HCT116 (cell line): ENCODE measurements around the gene GPR12. TPM values are rescaled to one million over a fixed set of nuclear protein-coding genes. Genes with fewer than 3 reads are reported as not detected.

Experiments used
- ATAC-seq: fragments of 200-7000 bp; cut with Tn5 transposase; 2 replicates; pipeline ENCODE4 v1.9.1; 2020; ENCODE audit warnings: mild to moderate bottlenecking, moderate library complexity
- BruUV-seq: library from RNA; stranded (reverse); fragments of 400-500 nt; replicated peaks from 2 replicates; lab custom pipeline; 2021; lab: Mats Ljungman, UMichigan
- CTCF ChIA-PET: fragments of 300-600 bp; sonication (Branson Sonifier 250); formaldehyde crosslinking; loops from one replicate; lab custom pipeline; 2021; ENCODE audit warnings: antibody characterized with exemption; lab: Charles Lee
- POLR2A ChIA-PET: fragments of 300-600, 350-600 bp; sonication (Branson Sonifier 250); formaldehyde crosslinking; loops from one replicate; lab custom pipeline; 2021; ENCODE audit warnings: antibody characterized with exemption; lab: Charles Lee
- RAD21 ChIA-PET, 2 experiments: fragments of 300-600 bp; sonication (Branson Sonifier 250); formaldehyde crosslinking; loops; one replicate each; lab custom pipeline; 2023; ENCODE audit warnings: low total read pairs in 2 of 2; ENCODE audit not compliant: uncharacterized antibody in 2 of 2, unreplicated experiment in 2 of 2, low non-redundant PET in 1 of 2; lab: Charles Lee
- DNase-seq: peaks from one replicate; pipeline ENCODE4 v3.0.0-alpha.2; 2010; ENCODE audit warnings: low read depth, low spot score
- H2AFZ ChIP-seq: fragments of 200-600 bp; shearing (Covaris generic), sonication (generic); 2 replicates; pipeline ENCODE4 v1.6.1; 2017; ENCODE audit warnings: low read depth, mixed run types, mixed read lengths, antibody characterized with exemption, low read length; ENCODE audit not compliant: poor library complexity, severe bottlenecking
- H3K27ac ChIP-seq: 2 replicates; pipeline ENCODE4 v1.5.1; 2012; ENCODE audit warnings: low read depth, low read length
- H3K27me3 ChIP-seq: fragments of 200-600 bp; sonication (generic); 2 replicates; pipeline ENCODE4 v1.6.1; 2016; ENCODE audit warnings: mixed run types, low read length, mixed read lengths; ENCODE audit not compliant: insufficient read depth
- H3K36me3 ChIP-seq, 2 experiments: fragments of 200-500 bp in 1 of 2; fragments of 200-600 bp in 1 of 2; sonication (Bioruptor generic) in 1 of 2; sonication (generic) in 1 of 2; 2 replicates each; pipeline versions ENCODE4 v1.5.1 to v1.6.1; 2014 to 2016; ENCODE audit warnings: low read length in 2 of 2, inconsistent platforms in 1 of 2, mixed read lengths in 1 of 2, mixed run types in 1 of 2; ENCODE audit not compliant: insufficient read depth in 2 of 2, control insufficient read depth in 1 of 2
- H3K4me1 ChIP-seq, 2 experiments: fragments of 200-600 bp in 1 of 2; sonication (generic) in 1 of 2; 2 replicates each; pipeline versions ENCODE4 v1.5.1 to v1.6.1; 2012 to 2017; ENCODE audit warnings: low read length in 2 of 2, inconsistent platforms in 1 of 2, mild to moderate bottlenecking in 1 of 2, mixed read lengths in 1 of 2, mixed run types in 1 of 2, moderate library complexity in 1 of 2; ENCODE audit not compliant: insufficient read depth in 2 of 2, control insufficient read depth in 1 of 2
- H3K4me2 ChIP-seq: fragments of 200-600 bp; sonication (generic); 2 replicates; pipeline ENCODE4 v1.6.1; 2017; ENCODE audit warnings: mixed run types, low read length, mixed read lengths
- H3K4me3 ChIP-seq, 2 experiments: fragments of 200-600 bp in 1 of 2; sonication (generic) in 1 of 2; replicated peaks in 1 of 2; 2 replicates each; pipeline ENCODE4 v1.5.1; 2011 to 2016; ENCODE audit warnings: low read length in 2 of 2, control low read depth in 1 of 2, low read depth in 1 of 2, mild to moderate bottlenecking in 1 of 2, mixed read lengths in 1 of 2, mixed run types in 1 of 2
- H3K79me2 ChIP-seq: fragments of 200-600 bp; sonication (generic); 2 replicates; pipeline ENCODE4 v1.6.1; 2017; ENCODE audit warnings: mild to moderate bottlenecking, mixed run types, low read length, moderate library complexity, mixed read lengths; ENCODE audit not compliant: insufficient read depth
- H3K9ac ChIP-seq: fragments of 200-600 bp; sonication (generic); 2 replicates; pipeline ENCODE4 v1.6.1; 2016; ENCODE audit warnings: low read length, mixed read lengths
- H3K9me2 ChIP-seq: fragments of 200-600 bp; sonication (generic), shearing (Covaris generic); 2 replicates; pipeline ENCODE4 v1.6.1; 2017; ENCODE audit warnings: mixed run types, mild to moderate bottlenecking, moderate library complexity; ENCODE audit not compliant: insufficient read depth
- H3K9me3 ChIP-seq, 2 experiments: fragments of 200-500 bp in 1 of 2; fragments of 200-600 bp in 1 of 2; sonication (Bioruptor generic) in 1 of 2; sonication (generic) in 1 of 2; 2 replicates each; pipeline ENCODE4 v1.6.1; 2014 to 2017; ENCODE audit warnings: low read length in 2 of 2, mixed read lengths in 2 of 2, inconsistent platforms in 1 of 2, low read depth in 1 of 2, mild to moderate bottlenecking in 1 of 2, mixed run types in 1 of 2, moderate library complexity in 1 of 2; ENCODE audit not compliant: control insufficient read depth in 1 of 2, insufficient read depth in 1 of 2
- H4K20me1 ChIP-seq: fragments of 200-600 bp; sonication (generic), shearing (Covaris generic); 2 replicates; pipeline ENCODE4 v1.6.1; 2017; ENCODE audit warnings: mixed run types, mild to moderate bottlenecking, moderate library complexity; ENCODE audit not compliant: insufficient read depth
- ATF3 ChIP-seq: IDR thresholded peaks from 2 replicates; pipeline ENCODE4 v1.6.1; 2012
- CBX3 ChIP-seq: IDR thresholded peaks from 2 replicates; pipeline ENCODE4 v1.6.1; 2012; ENCODE audit warnings: low read depth
- CEBPB ChIP-seq: IDR thresholded peaks from 2 replicates; pipeline ENCODE4 v1.6.1; 2012; ENCODE audit warnings: low read depth
- CTCF ChIP-seq, 3 experiments: fragments of 200-600 bp in 1 of 3; sonication (generic) in 1 of 3; IDR thresholded peaks in 2 of 3; conservative IDR thresholded peaks in 1 of 3; 2 replicates each; pipeline ENCODE4 v1.5.1; 2012 to 2017; ENCODE audit warnings: low read depth in 2 of 3, low read length in 2 of 3, antibody characterized with exemption in 1 of 3, borderline replicate concordance in 1 of 3, control low read depth in 1 of 3, mild to moderate bottlenecking in 1 of 3, mixed read lengths in 1 of 3, mixed run types in 1 of 3, moderate library complexity in 1 of 3; ENCODE audit not compliant: insufficient read depth in 1 of 3
- ELF1 ChIP-seq: IDR thresholded peaks from 2 replicates; pipeline ENCODE4 v1.6.1; 2012; ENCODE audit warnings: low read depth, borderline replicate concordance
- EZH2 ChIP-seq: fragments of 200-600 bp; sonication (generic); IDR thresholded peaks from 2 replicates; pipeline ENCODE4 v1.6.1; 2017; ENCODE audit warnings: antibody characterized with exemption, mixed run types
- EZH2phosphoT487 ChIP-seq: fragments of 200-600 bp; IDR thresholded peaks from 2 replicates; pipeline ENCODE4 v1.6.1; 2018; ENCODE audit warnings: antibody characterized with exemption, borderline replicate concordance
- FOSL1 ChIP-seq: IDR thresholded peaks from 2 replicates; pipeline ENCODE4 v1.6.1; 2012; ENCODE audit warnings: low read depth
- JUND ChIP-seq: IDR thresholded peaks from 2 replicates; pipeline ENCODE4 v1.6.1; 2012
- MAX ChIP-seq: IDR thresholded peaks from 2 replicates; pipeline ENCODE4 v1.6.1; 2012
- RAD21 ChIP-seq: IDR thresholded peaks from 2 replicates; pipeline ENCODE4 v1.6.1; 2012; ENCODE audit warnings: low read depth, mild to moderate bottlenecking
- SP1 ChIP-seq: IDR thresholded peaks from 2 replicates; pipeline ENCODE4 v1.6.1; 2012; ENCODE audit warnings: low read depth
- SRF ChIP-seq: IDR thresholded peaks from 2 replicates; pipeline ENCODE4 v1.6.1; 2012; ENCODE audit warnings: low read depth
- TCF7L2 ChIP-seq: IDR thresholded peaks from 2 replicates; pipeline ENCODE4 v1.7.0; 2011; ENCODE audit warnings: borderline replicate concordance, inconsistent platforms; ENCODE audit not compliant: insufficient read depth, insufficient read length; ENCODE audit errors: extremely low read depth
- ZBTB33 ChIP-seq: IDR thresholded peaks from 2 replicates; pipeline ENCODE4 v1.6.1; 2011; ENCODE audit warnings: mild to moderate bottlenecking, low read length, moderate library complexity; ENCODE audit not compliant: insufficient replicate concordance; ENCODE audit errors: extremely low read depth
- ZFX ChIP-seq: fragments of 450-650 bp; IDR thresholded peaks from 2 replicates; pipeline ENCODE4 v1.6.1; 2017
- ZNF274 ChIP-seq: fragments of 200-500 bp; sonication (Bioruptor generic); IDR thresholded peaks from 2 replicates; pipeline ENCODE4 v1.6.1; 2014; ENCODE audit warnings: mild to moderate bottlenecking, low read depth, low read length, inconsistent platforms
- intact Hi-C: fragments of 100-400 bp; cut with micrococcal nuclease; formaldehyde crosslinking; loops from 2 replicates; pipeline ENCODE4 v1.10.0; 2022
- total RNA-seq: library from RNA; stranded (reverse); gene quantifications from one replicate; pipeline ENCODE4 v1.2.1, GENCODE V29; 2021; ENCODE audit not compliant: unreplicated experiment

Gene GPR12
- total RNA-seq, 1 experiment from 2014 or later, result not detected

GRCh38 chr13:26779321-26779720 is 18.7 kb upstream of the GPR12 start (continued):
- TF ChIP-seq ZBTB33 (no peak), EZH2 (no peak), SRF (no peak)
- TF ChIP-seq, all 23 proteins: peak for 0

- ChIA-PET POLR2A (no interaction called here), CTCF (no interaction called here), RAD21 (no interaction called here)
- Histone ChIP-seq H3K79me2 (no peaks in the 10 kb centered on the region), H3K9me2 (no peaks in the 10 kb centered on the region), H3K9ac (no peak overlapping the region), H2AFZ (no peak overlapping the region), H3K9me3 (no peaks in the 10 kb centered on the region), H3K27ac (no peak overlapping the region), H3K36me3 (no peaks in the 10 kb centered on the region), H3K4me1 (no peaks in the 10 kb centered on the region)
- no TSS peak for BruUV-seq
- no peak for TF ChIP-seq ZNF274
- TF ChIP-seq EZH2, result no peak
- no peak for TF ChIP-seq ZFX
- no peak for TF ChIP-seq CEBPB
- no peak for TF ChIP-seq CTCF (IDR thresholded peaks at IDR 0.05 in 2 of 3, conservative IDR thresholded peaks at IDR 0.05 in 1 of 3; ENCODE audit: borderline replicate concordance in 1 of 3, insufficient read depth in 1 of 3, low read depth in 2 of 3, low read length in 2 of 3)
- no peak for TF ChIP-seq RAD21
- no peak for TF ChIP-seq ELF1
- no peak for TF ChIP-seq ATF3
- TF ChIP-seq SP1, result no peak
- TF ChIP-seq TCF7L2, result no peak
- TF ChIP-seq SRF, result no peak
- no peak for TF ChIP-seq MAX
- no peak for TF ChIP-seq FOSL1
- TF ChIP-seq CBX3, result no peak
- TF ChIP-seq JUND, result no peak
- TF ChIP-seq ZBTB33, result no peak
- no peak for TF ChIP-seq EZH2phosphoT487
- TF ChIP-seq, all 23 proteins: peak for 0
- no peak for DNase-seq
- Histone ChIP-seq H3K4me3 (no peak overlapping the region), H3K4me2 (no peak overlapping the region), H3K27me3 (peaks cover 36% of the 10 kb centered on the region), H4K20me1 (no peaks in the 10 kb centered on the region)
- ATAC-seq, result no peak
- intact Hi-C loops, result no loop called here
These were observed 11.9 kb upstream of the GPR12 start for GRCh38 chr13:26772531-26772930.
